IPS DF 19.7 (cell line): ENCODE results near the gene WFDC12.
A peak's percentile ranks its signal among the peaks of the same experiment; 100 is the strongest.
"Not testable (repeated sequence)": the region's sequence is repeated elsewhere in the genome, so short reads cannot be mapped to it uniquely, and the experiment has no call there.

Experiments used
- DNase-seq: peaks from one replicate; pipeline ENCODE4 v3.0.0-alpha.2; 2013; ENCODE audit warnings: low read depth, low spot score

The WFDC12 gene, protein sequence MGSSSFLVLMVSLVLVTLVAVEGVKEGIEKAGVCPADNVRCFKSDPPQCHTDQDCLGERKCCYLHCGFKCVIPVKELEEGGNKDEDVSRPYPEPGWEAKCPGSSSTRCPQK

DNA sequence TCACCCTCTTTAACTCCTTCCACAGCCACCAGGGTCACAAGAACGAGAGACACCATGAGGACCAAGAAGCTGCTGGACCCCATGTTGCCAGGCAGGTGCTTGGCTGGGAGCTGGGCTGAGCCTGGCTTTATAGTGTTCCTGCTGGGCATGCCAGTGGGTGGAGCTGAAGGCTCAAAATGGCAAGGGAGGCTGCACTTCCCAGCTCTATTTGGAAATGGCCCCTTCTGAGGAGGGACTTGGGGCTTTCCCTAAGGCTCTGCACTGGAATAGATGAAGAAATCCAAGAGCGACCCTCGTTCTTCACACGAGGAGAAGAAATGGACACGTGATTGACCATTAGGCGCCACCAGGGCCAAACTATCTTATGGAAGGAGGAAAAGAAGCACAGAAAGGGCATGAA lies at the start of gene WFDC12:
TSS of gene WFDC12 (minus strand) at position 101 of the 400 bp plus-strand sequence. CDS start at position 83, 18 bp downstream.
- no peak for DNase-seq

DNA sequence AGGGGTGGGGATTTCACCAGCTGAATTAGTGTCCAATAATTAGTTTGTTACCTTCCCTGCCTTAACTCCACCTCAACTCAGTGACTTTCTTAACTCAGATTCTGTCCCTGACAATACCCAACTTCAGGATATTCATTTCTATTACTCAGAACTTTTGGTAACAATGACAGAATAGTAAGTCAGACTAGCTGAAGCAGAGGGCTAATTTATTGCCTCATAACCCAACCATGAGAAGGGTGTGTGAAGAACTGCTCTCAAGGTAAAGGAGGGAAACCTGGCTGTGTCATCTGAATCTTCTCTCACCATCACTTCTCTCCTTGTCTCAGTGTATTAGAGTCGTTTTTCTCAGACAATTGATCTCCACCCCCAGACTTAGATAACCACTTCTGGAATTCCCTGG lies 49.3 kb upstream of the WFDC12 start:
- no peak for DNase-seq

DNA sequence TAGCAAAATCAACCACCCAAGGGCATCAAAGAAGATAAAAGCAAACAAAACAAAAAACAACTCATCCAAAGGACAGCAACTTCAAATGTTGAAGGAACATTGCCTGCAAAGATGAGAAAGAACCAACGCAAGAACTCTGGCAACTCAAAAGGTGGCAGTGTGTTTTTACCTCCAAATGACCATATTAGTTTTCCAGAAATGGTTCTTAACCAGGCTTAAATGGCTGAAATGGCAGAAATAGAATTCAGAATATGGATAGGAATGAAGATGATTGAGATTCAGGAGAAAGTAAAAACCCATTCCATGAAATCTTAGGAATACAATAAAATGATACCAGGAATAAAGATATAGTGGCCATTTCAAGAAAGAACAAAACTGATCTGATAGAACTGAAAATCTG lies 40.6 kb upstream of the WFDC12 start:
- DNase-seq: no peak

DNA sequence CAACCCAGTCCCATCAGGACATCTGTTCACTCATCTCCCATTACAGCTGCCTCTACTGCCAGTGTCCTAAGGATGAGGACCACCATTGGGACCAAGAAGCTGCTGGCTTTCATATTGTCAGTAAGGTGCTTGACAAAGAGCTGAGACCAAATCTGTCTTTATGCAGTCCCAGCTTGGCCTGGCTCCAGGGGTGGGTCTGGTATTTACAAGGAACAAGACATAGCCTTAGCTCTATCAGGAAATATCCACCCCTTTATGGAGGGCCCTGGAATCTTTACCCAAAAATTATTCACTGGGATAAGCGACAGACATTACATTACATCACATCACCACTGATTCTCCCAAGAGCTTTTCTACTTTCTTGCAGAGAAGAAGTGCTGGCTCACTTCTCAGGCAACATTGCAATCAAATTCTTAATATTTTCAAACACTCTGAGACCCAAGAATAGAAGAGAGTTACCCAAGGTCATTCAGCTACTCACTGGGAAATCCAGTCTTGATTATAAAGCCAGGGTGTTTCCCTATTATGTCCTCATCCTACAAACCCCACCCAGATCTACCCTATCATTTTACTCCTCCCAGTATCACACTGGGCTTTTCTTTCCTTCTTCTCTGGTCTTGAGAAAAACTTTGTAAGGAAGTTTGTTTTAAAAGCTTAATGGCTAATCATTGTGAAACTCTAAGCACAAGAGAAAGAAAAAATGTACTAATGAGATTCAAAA lies 39.0 kb upstream of the WFDC12 start:
- no peak for DNase-seq

DNA sequence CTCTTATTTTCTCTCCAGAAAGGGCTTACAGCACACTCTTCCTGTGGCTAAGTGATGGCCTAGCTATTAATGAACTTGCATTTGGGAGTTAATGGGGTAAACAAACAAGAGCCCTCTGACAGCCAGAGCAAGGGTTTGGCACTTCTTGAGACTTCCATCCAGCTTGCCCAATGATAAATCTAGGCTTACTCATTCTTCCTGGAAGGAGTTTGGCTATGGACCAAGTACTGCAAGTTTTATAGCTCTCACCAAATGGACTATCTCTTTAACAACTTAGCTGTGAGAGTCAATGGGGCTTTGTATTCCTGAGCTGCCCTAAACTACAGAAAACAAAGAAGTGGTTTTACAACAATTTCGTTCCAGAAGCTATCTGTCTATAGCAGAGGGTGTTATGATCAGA lies 33.7 kb upstream of the WFDC12 start:
- no peak for DNase-seq

DNA sequence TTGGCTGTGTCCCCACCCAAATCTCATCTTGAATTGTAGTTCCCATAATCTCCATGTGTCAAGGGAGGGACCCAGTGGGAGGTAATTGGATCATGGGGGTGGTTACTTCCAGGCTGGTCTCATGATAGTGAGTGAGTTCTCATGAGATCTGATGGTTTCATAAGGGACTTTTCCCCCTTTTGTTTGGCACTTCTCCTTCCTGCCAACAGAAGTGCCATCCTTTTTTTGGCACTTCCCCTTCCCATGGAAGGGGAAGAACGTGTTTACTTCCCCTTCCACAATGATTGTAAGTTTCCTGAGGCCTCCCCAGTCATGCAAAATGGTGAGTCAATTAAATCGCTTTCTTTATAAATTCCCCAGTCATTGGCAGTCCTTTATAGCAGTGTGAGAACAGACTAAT lies 32.4 kb upstream of the WFDC12 start:
- DNase-seq: no peak

DNA sequence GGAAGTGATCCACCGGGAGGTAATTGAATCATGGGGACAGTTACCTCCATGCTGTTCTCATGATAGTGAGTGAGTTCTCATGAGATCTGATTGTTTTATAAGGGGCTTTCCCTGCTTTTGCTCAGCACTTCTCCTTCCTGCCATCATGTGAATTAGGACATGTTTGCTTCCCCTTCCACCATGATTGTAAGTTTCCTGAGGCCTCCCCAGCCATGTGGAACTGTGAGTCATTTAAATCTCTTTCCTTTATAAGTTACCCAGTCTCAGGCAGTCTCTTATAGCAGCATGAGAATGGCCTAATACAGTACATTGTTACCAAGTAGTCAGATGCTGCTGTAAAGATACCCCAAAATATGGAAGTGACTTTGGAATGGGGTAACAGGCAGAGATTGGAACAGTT lies 30.5 kb upstream of the WFDC12 start:
- not testable (repeated sequence) for DNase-seq

DNA sequence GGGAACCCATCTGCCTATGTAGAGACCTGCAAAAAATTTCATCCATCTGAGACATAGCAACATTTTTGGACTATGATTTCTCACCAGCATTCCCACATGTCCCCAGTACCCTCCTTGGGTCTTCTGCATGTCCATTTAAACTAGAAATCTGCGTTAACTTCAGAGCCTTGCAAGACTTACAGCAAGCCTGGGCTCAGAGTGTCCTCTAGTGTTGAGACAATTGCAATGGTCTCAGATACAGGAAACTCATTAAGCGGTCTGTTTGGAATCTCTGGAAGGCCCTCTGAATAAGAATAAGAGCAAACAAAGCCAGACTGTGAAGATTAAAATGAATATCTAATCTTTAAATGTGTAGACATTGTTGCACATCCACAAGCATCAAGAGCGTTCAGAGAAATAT lies 29.9 kb upstream of the WFDC12 start:
- DNase-seq: no peak

DNA sequence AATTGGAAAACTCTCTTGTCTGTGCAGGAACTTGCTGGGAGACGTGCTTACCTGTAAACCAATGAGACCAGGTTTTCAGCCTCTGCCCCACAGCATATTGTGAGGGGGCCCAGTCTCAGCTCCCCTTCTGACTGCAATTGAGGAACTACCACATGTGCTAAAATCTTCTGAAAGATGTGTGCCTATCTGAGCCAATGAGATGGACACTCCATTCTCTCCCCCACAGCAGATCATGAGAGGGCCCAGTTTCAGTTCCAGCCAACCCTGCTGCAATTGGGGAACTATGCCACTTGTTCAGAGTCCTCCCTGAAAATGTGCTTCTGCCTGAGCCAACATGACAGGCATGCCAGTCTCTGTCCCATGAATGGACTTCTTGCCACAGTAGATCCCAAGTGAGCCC lies 29.5 kb upstream of the WFDC12 start:
- no peak for DNase-seq

DNA sequence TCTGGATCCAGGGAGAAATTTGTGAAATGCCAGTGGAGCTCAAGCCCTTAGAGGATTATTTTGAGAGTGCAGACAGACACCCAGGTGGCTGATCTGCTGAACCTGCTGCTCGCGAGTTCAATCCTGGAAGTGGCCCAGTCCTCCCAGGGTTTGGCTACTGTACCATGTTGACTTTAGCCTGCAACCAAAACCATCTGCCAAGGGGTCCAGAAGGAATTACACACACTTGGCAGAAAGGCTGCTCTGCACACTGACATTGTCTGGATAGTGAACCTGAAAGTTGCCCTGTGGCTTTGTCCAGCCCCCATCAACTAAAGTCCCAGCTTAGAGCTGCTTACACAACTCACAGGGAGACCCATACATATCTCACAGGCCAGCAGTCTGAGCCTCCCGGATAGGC lies 28.9 kb upstream of the WFDC12 start:
- no peak for DNase-seq

DNA sequence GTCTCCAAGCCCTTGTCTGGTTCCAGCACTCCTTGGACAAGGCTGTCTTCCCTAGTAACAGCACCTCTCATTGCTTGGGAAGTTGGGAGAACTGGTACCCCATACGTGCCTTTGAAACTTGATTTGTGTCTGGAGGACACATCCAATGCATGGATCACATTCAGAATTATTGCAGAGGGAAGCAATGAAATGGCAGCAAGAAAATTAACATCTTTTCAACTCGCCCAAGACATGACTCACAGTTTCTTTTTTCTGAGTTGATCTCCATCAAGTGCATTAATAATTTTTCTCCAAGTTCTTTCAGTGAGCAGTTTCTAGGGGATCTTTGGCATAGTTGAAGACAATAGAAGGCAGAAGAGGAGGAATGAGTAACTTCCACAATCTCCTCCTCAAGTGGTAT lies 28.1 kb upstream of the WFDC12 start:
- no peak for DNase-seq

DNA sequence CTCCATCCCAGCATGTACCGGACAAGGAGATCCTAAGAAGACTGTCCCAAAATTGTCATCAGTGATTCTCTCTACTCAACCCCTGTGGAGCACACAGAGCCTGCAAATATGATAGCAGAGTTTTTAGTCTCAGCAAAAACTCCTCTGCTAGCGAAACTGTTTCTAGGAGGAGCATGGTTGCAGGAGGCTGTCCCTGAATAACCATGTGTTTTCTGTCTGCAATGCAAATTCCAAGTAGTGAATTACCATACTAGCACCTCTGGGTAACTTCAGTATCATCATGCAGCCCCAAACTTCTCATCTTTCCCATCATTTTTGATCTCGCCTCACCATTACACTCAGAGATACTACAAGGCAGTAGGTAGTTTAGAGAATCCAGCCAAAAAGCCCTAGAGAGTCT lies 24.8 kb upstream of the WFDC12 start:
- DNase-seq: no peak

DNA sequence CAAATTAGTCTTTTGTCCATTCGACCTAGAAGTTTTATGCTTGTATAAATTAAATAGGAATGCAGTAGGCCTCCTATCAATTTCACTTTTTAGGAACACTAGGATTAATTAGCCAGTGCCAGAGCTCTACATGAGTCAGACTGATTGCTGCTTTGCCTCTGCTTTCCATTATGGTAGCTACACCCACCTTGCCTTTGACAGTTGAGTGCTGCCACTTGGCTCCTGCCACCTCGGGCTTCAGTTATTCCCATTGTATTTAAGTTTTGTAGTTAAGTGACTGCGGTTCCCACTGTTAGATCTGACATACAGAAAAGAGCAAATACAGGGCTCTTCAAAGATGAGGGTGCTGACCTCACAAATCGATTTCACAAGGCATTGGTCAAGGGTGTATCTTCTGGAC lies 16.6 kb upstream of the WFDC12 start:
- DNase-seq: no peak

DNA sequence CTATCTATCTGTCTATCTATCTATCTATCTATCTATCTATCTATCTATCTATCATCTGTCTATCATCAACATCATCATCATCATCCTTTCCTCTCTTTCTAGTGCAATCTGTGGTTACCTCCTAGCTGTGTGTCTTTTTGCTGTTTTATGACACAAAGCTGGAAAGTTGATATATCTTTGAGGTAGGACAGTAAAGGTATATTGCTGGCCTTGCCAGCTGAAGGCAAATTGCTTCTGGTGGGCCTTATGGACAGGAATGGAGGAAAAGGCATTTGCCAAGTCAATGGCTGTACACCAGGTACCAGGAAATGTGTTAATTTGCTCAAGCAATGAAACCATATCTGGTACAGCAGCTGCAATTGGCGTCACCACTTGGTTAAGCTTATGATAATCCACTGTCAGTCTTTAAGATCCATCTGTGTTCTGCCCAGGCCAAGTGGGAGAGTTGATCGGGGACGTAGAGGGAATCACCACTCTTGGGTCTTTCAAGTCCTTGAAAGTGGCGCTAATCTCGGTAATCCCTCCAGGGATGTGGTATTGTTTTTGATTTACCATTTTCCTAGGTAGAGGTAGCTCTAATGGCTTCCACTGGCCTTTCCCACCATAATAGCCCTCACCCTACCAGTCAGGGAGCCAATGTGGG lies 15.6 kb upstream of the WFDC12 start:
- not testable (repeated sequence) for DNase-seq

DNA sequence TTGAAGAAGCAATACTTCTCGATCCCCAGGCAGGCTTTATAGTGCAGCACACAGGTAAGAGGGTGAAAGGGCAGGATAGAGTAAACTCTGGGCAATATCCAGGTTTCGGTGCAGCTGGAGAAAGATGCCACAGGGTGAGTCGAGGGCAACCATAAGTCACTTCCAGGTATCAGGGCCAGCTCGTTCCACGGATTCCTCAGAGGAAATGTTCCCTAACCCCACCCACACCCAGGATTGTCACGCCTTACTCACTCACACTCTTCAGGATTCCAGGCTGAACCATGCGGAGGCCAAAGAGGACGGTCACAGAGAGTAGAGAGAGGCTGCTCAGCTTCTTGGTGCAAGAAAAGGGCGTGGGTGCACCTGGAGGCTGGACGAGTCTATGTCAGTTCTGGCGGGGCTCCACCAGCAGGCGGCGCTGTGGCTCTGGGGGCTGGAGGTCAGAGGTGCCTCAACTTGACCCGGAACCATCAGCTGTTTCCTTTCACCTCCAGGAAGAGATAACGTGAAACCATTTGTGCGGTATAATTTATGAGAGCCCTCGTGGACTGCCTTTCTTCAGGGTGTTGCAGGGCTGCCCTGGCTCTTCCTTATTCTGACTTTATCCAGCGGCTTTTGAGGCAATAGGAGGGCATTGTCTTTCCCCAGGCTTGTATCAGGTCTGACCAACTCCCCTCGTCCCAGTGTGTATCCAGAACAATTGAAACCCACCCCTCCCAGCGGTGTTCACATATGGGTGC lies 14.5 kb upstream of the WFDC12 start:
- DNase-seq: peak; percentile 38

DNA sequence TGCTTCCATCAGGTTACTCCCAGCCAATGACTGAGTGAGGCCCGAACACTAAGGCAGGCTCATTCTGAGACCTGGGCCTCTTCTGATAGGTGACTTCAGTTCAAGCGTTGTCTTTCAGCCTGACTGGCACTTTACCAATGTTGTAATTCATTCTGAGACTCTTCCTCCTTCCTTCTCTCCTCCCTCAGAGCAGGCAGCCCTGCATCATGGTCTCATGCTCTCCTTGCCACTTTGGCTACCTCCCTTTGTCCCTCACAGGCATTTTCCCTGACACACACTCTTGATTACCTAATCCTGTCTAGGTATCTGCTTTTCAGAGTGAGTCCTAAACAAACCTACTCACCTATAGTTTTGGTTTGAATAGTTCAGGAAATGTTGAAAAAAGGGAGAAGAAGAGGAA lies 12.6 kb upstream of the WFDC12 start:
- DNase-seq: no peak

DNA sequence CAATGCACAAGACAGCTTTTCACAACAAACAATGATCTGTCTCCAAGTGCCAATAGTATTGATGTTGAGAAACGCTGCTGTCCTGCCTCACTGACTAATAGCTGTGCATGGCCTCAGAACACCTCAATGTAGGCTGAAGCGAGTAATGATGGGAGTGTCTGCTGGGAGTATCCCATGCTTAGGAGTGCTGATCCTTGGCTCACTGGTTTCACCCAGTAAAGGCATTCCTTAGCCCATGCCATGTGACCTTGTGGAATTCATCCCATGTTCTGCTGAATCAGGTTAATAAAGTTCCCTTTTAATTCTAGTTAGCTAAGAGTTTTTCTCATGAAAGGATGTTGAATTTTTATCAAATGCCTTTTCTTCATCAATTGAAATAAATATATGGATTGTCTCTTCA lies 3.8 kb upstream of the WFDC12 start:
- no peak for DNase-seq

DNA sequence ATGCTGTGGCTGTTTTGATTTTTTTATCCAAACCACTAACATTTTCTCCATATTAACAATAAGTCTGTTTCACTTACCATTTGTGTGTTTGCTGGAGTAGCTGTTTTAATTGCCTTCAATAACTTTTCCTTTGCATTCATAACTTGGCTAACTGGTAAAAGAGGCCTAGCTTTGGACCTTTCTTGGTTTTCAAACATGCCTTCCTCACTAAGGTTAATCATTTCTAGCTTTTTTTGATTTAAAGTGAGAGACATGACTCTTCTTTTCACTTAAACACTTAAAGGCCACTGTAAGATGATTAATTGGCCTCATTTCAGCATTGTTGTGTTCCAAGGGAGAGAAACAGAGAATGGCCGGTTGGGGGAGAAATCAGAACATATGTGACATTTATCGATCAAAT lies 2.9 kb downstream of the WFDC12 start:
- DNase-seq: no peak

DNA sequence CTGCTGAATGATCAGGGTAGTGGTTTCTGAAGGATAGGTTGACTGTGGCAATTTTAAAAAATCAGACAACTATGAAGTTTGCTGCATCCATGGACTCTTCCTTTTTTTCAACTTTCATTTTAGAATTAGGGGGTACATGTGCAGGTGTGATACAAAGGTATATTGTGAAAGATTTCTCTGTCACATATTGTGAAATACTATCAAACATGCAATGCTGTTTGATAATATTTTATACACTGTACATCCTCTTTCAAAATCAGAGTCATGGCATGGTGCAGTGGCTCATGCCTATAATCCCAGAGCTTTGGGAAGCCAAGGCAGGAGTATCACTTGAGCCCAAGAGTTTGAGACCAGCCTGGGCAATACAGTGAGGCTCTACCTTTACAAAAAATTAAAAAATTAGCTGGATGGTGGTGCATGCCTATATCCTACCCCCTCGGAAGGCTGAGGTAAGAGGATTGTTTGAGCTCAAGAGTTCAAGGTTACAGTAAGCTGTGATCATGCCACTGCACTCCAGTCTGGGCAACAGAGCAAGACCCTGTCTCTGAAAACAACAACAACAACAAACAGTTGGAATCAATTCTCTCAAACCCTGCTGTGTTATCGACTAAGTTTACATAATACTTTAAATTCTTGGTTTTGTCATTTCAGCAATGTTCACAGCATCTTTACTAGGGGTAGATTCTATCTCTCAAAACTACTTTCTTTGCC lies 4.6 kb downstream of the WFDC12 start:
- DNase-seq: no peak

DNA sequence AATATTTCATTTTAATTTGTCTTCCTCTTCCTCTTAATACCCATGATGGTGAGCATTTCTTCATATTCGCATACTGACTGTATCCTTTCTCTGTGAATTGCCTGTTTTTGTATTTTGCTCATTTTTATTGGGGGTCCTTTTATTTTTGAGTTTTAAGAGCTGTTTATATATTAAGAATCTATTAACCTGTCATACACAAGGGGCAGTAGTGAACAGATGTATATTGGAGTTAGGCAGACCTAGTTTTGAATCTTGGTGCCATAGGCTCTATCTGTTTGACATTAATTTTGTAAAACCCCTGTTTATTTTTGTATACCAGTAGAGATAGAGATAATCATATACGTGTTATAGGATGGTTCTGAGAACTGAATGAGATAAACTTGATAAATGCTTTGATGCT lies 6.2 kb downstream of the WFDC12 start:
- DNase-seq: no peak

DNA sequence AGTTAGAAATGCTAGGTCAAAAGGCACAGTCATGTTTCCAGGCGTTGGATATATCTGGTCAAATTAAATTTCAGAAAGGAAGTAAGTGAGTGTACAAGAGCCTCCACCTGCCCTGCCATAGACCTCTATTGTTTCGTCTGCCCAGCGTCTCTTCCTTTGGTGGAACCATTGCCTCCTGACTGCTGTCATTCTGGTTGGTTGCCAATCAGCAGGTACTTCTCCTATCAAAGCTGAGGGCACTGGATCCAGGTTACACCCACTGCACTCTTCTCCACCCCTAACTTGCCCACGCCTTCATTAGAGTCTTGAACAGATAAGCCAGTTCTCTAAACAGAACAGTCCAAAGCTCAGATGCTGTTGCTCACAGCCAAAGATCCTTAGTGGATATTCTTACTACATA lies 6.7 kb downstream of the WFDC12 start:
- DNase-seq: no peak

DNA sequence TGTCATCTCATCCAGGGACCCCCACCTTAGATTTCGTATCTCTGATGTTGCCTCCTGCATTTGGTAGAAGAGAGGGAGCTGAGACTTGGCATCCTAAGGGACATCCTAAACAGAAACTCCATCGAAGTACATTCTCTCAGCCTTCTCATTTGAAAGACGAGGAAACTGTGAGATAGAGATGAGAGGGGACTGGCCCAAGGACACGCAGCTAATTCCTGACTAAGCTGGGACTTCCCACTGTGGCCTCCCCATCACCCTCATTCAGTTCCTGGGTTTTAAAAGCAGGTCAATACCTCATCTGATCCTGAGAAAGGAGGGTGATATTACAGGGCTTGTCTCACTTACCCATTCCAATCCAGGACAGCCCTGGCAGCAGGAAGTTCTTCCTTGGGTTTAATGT lies 8.4 kb downstream of the WFDC12 start:
- no peak for DNase-seq
